Left renal pelvis (tissue), 4 donors: Measurements from ENCODE around the gene SRGN. TPM values are rescaled to one million over a fixed set of nuclear protein-coding genes. Genes with fewer than 3 reads are reported as not detected.
A peak's percentile ranks its signal among the peaks of the same experiment; 100 is the strongest.
"Not testable (repeated sequence)": the region's sequence is repeated elsewhere in the genome, so short reads cannot be mapped to it uniquely, and the experiment has no call there.

Experiments used
- DNase-seq, 4 donors: peaks; one replicate each; pipeline ENCODE4 v3.0.0-alpha.2; 2013; ENCODE audit warnings: low read depth in 4 of 4, low spot score in 3 of 4
- polyA plus RNA-seq, 4 donors: library from polyadenylated mRNA; unstranded; fragments of 120-200 nt; gene quantifications; one replicate each; pipeline ENCODE4 v1.2.1, GENCODE V29; 2013; ENCODE audit not compliant: insufficient read length in 4 of 4

SRGN gene
- polyA plus RNA-seq, 4 donors: 17.7 to 45.6 (median 22.4) TPM

GRCh38 chr10:69124563-69125268 is 36.8 kb downstream of the SRGN start:
- peak; percentile 39 to 48 (median 44) for DNase-seq

DNA sequence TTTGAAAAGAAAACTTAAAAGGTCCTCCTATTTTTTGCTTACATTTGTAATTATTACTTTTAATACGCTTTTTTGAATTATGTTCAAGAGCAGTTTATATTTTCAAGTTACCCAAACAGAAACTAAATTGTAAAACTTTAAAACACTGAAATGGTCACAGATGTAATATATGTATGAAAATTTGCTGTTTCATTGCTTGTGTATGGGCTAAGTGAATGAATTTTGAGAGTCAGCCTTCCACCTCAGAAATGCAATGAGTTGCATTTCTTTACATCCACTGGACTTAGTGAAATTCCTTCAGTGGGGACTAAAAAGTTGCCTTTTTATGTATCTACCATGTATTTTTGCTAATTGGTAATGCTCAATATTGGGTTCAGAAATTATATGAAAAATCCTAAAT is 37.7 kb downstream of the SRGN start:
- no peak for DNase-seq

DNA sequence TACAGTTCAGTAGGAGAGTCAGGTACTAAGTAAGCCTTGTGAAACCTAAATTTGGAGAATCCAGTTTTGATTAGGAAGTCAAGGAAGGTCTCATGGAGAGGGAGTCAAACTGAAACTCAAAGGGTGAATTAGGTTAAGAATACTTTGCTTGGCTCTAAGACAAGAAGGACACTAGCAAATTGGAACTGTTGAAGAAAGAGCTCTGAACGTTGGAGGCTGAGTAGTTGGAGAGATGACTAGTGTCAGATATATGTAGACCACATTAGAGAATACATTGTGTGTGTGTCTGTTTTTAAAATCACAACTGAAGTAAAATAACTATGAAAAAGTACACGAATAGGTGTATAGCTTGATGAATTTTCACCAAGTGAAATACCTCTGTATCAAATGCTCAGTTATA is 42.3 kb downstream of the SRGN start:
- DNase-seq: no peak

DNA sequence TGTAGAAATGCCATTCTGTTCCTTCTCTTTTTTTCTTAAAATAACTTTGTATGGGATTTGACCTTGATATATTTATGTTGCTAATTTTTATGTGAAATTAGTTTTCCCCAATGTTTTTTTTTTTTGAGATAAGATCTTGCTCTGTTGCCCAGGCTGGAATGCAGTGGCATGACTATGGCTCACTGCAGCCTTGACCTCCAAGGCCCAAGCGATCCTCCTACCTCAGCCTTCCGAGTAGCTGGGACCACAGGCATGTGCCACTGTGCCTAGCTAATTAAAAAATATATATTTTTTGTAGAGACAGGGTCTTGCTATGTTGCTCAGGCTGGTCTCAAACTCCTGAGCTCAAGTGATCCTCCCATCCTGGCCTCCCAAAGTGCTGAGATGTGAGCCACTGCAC is 52.1 kb downstream of the SRGN start:
- no peak for DNase-seq

GRCh38 chr10:69141304-69141703 is 53.4 kb downstream of the SRGN start:
- no peak for DNase-seq

DNA sequence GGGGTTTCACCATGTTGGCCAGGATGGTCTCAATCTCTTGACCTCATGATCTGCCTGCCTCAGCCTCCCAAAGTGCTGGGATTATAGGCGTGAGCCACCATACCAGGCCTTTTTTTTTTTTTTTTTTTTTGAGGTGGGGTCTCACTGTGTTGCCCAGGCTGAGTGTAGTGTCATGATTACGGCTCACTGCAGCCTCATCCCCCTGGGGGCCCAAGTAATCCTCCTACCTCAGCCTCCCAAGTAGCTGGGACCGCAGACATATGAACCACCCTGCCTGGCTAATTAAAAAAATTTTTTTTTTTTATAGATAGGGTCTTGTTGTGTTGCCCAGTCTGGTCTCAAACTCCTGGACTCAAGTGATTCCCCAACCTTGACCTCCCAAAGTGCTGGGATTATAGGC is 54.2 kb downstream of the SRGN start:
- not testable (repeated sequence) for DNase-seq

DNA sequence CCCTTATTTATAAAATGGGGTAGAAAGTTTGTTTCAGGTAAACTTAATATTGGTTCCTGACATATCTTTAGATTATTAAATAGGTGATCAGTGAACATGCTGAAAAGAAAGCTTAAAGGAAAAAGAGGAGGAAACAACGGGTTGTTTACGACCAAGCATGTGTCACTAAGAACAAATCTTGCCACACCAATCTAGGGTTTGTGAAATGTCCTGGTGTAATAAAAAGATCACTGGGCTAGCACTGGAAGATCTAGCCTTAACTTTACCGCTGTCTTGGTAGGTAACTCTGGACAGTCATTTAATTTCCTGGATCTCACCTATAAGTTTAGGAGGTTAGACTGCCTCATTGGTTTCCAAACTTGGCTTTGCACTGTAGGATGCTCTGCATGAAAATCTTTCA is 55.1 kb downstream of the SRGN start:
- no peak for DNase-seq

- DNase-seq: no peak
Observed at GRCh38 chr10:69145329-69145728, 57.4 kb downstream of the SRGN start.

- no peak for DNase-seq
Observed at GRCh38 chr10:69145864-69146263, 58.0 kb downstream of the SRGN start.

GRCh38 chr10:69146759-69147158 is 58.9 kb downstream of the SRGN start:
- DNase-seq: no peak

- no peak for DNase-seq
Observed at GRCh38 chr10:69151984-69152383, 64.1 kb downstream of the SRGN start.

DNA sequence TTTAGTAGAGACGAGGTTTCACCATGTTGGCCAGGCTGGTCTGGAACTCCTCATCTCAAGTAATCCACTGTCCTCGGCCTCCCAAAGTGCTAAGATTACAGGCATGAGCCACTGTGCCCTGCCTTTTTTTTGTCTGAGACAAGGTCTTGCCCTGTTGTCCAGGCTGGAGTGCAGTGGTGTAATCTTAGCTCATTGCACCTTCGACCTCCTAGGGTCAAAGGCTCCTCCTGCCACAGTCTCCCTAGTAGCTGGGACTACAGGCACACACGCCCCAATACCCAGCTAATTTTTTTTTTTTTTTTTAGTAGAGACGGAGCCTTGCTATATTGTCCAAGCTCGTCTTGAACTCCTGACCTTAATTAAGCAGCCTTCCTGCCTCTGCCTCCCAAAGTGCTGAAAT is 65.3 kb downstream of the SRGN start:
- no peak for DNase-seq

Other genes with a start within 250 kb of the SRGN start
- 10 to 100 TPM; 60.7 to 74.6 (median 66.1) TPM for gene DDX50, start 186.8 kb upstream of the SRGN start, polyA plus RNA-seq
- 10 to 100 TPM; 42.5 to 65.1 (median 55.7) TPM for gene DDX21, start 131.9 kb upstream of the SRGN start, polyA plus RNA-seq
- gene KIFBP, start 99.3 kb upstream of the SRGN start, polyA plus RNA-seq: 10 to 100 TPM; 29.9 to 39.0 (median 36.1) TPM
- gene VPS26A, start 36.1 kb downstream of the SRGN start, polyA plus RNA-seq: 100 to 1,000 TPM in 1 of 4 donors, 10 to 100 TPM in 3; 65.7 to 110 (median 87.0) TPM
- gene SUPV3L1, start 92.1 kb downstream of the SRGN start, polyA plus RNA-seq: 10 to 100 TPM; 32.8 to 45.0 (median 40.8) TPM
- gene HKDC1, start 132.2 kb downstream of the SRGN start, polyA plus RNA-seq: 10 to 100 TPM in 3 of 4 donors, under 1 TPM in 1; 0.42 to 19.0 (median 13.9) TPM
- gene HK1, start 190.4 kb downstream of the SRGN start, polyA plus RNA-seq: 10 to 100 TPM; 38.0 to 53.7 (median 52.3) TPM